ENCODE data around the gene MAN2B1. TPM values are rescaled to one million over a fixed set of nuclear protein-coding genes. Genes with fewer than 3 reads are reported as not detected.

Gene MAN2B1
- total RNA-seq, 3 donors from 2014 or later, result 92.7 to 104 (median 96.6) TPM

- Histone ChIP-seq H3K36me3 (ENCODE audit: low read depth) (no peaks in the 10 kb centered on the region), H3K4me1 (ENCODE audit: low read depth) (no peaks in the 10 kb centered on the region), H3K9me3 (no peaks in the 10 kb centered on the region), H3K4me3 (no peak overlapping the region)
- intact Hi-C loops (cut with DNase I, micrococcal nuclease), result no loop called here
- TF ChIP-seq, protein P1, sequence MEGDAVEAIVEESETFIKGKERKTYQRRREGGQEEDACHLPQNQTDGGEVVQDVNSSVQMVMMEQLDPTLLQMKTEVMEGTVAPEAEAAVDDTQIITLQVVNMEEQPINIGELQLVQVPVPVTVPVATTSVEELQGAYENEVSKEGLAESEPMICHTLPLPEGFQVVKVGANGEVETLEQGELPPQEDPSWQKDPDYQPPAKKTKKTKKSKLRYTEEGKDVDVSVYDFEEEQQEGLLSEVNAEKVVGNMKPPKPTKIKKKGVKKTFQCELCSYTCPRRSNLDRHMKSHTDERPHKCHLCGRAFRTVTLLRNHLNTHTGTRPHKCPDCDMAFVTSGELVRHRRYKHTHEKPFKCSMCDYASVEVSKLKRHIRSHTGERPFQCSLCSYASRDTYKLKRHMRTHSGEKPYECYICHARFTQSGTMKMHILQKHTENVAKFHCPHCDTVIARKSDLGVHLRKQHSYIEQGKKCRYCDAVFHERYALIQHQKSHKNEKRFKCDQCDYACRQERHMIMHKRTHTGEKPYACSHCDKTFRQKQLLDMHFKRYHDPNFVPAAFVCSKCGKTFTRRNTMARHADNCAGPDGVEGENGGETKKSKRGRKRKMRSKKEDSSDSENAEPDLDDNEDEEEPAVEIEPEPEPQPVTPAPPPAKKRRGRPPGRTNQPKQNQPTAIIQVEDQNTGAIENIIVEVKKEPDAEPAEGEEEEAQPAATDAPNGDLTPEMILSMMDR (IDR thresholded peaks at IDR 0.05), result no peak
- no peak for ATAC-seq
- no peak for DNase-seq
Observed at GRCh38 chr19:12596927-12597548, 69.5 kb downstream of the MAN2B1 start.

Other genes with a start within 250 kb of the MAN2B1 start
- gene ZNF443, start 225.7 kb downstream of the MAN2B1 start, total RNA-seq, result 1 to 10 TPM; 5.8 to 7.7 (median 7.3) TPM
- 1 to 10 TPM; 1.2 to 3.3 (median 1.8) TPM for gene ZNF709, start 181.9 kb downstream of the MAN2B1 start, total RNA-seq
- gene ZNF564, start 115.3 kb downstream of the MAN2B1 start, total RNA-seq, result 10 to 100 TPM; 13.9 to 22.5 (median 21.2) TPM
- 10 to 100 TPM in 1 of 3 donors, 1 to 10 TPM in 2; 8.6 to 11.3 (median 8.8) TPM for gene ZNF490, start 55.9 kb downstream of the MAN2B1 start, total RNA-seq
- 10 to 100 TPM; 22.5 to 29.7 (median 26.9) TPM for gene ZNF791, start 55.8 kb downstream of the MAN2B1 start, total RNA-seq
- gene WDR83, start 65 bp upstream of the MAN2B1 start, total RNA-seq, result 10 to 100 TPM in 1 of 3 donors, 1 to 10 TPM in 2; 6.4 to 13.4 (median 7.4) TPM
- gene DHPS, start 15.1 kb upstream of the MAN2B1 start, total RNA-seq, result 10 to 100 TPM; 71.4 to 91.4 (median 88.9) TPM
- not detected for gene GNG14, start 21.3 kb upstream of the MAN2B1 start, total RNA-seq
- 1 to 10 TPM; 6.0 to 8.9 (median 7.8) TPM for gene FBXW9, start 29.9 kb upstream of the MAN2B1 start, total RNA-seq
- 10 to 100 TPM; 48.9 to 73.3 (median 66.9) TPM for gene TNPO2, start 57.2 kb upstream of the MAN2B1 start, total RNA-seq
- 100 to 1,000 TPM; 122 to 164 (median 146) TPM for gene TRIR, start 67.9 kb upstream of the MAN2B1 start, total RNA-seq
- gene GET3, start 70.8 kb upstream of the MAN2B1 start, total RNA-seq, result 10 to 100 TPM; 44.8 to 70.5 (median 50.0) TPM
- 100 to 1,000 TPM in 1 of 3 donors, 10 to 100 TPM in 2; 29.0 to 167 (median 32.2) TPM for gene BEST2, start 85.0 kb upstream of the MAN2B1 start, total RNA-seq
- 10 to 100 TPM; 52.2 to 91.9 (median 69.0) TPM for gene HOOK2, start 108.8 kb upstream of the MAN2B1 start, total RNA-seq
- gene JUNB, start 124.7 kb upstream of the MAN2B1 start, total RNA-seq, result 100 to 1,000 TPM; 170 to 191 (median 191) TPM
- 100 to 1,000 TPM; 225 to 266 (median 256) TPM for gene PRDX2, start 135.1 kb upstream of the MAN2B1 start, total RNA-seq
- 10 to 100 TPM in 1 of 3 donors, 1 to 10 TPM in 2; 1.5 to 10.4 (median 2.7) TPM for gene THSD8, start 135.3 kb upstream of the MAN2B1 start, total RNA-seq
- 10 to 100 TPM in 1 of 3 donors, 1 to 10 TPM in 2; 5.5 to 12.4 (median 6.5) TPM for gene RNASEH2A, start 139.8 kb upstream of the MAN2B1 start, total RNA-seq
- gene RTBDN, start 167.8 kb upstream of the MAN2B1 start, total RNA-seq, result 1 to 10 TPM in 1 of 3 donors, under 1 TPM in 1, not detected in 1; 0.87 to 1.7 TPM
- 1 to 10 TPM in 2 of 3 donors, under 1 TPM in 1; 0.69 to 4.1 (median 1.2) TPM for gene MAST1, start 171.8 kb upstream of the MAN2B1 start, total RNA-seq
- gene DNASE2, start 214.7 kb upstream of the MAN2B1 start, total RNA-seq, result 10 to 100 TPM; 22.8 to 31.8 (median 30.3) TPM
- not detected for gene KLF1, start 220.5 kb upstream of the MAN2B1 start, total RNA-seq
- gene GCDH, start 224.4 kb upstream of the MAN2B1 start, total RNA-seq, result 10 to 100 TPM; 24.2 to 27.2 (median 24.7) TPM

All from mucosa of descending colon (tissue), 3 donors.